Stimulated activated CD4-positive, alpha-beta T cell treated with anti-CD3 and anti-CD28 coated beads, Interleukin-4, amount 100 ng/mL, for 4 hours (primary cell): ENCODE results near the gene MOSPD3.

Experiments used
- DNase-seq, 2 experiments: peaks; one replicate each; pipeline ENCODE4 v3.0.0-alpha.2; 2020

MOSPD3 gene

DNA sequence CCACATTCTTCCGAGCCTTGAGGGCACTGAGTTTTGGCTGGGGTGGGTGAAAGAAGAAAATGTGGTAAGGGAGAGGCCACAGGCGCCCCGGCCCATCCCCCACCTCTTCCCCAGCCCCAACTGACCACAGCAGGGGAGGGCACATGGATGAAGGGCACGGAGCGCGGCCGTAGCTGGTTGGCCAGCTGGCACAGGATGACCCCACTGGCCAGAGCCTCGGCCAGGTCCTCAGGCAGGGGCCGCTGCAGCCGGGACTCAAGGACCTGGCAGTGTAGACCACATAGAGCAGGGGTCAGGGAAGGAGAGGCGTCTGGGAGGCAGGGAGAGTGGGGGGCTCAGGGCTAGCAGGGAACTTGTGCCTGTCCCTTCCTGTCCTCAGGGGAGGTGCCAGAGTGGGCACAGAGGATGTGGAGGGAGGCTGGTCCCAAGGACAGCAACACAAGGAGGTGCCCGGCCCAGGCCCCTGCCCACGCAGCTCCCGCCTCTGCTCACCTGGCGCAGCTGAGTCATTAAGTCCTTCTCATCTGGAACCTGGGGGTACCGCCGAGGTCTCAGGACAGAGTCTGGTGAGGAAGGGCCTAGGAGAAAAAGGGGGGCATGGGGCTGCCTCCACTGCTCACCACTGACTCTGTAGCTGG lies 36.5 kb upstream of the MOSPD3 start:
- DNase-seq = no peak

DNA sequence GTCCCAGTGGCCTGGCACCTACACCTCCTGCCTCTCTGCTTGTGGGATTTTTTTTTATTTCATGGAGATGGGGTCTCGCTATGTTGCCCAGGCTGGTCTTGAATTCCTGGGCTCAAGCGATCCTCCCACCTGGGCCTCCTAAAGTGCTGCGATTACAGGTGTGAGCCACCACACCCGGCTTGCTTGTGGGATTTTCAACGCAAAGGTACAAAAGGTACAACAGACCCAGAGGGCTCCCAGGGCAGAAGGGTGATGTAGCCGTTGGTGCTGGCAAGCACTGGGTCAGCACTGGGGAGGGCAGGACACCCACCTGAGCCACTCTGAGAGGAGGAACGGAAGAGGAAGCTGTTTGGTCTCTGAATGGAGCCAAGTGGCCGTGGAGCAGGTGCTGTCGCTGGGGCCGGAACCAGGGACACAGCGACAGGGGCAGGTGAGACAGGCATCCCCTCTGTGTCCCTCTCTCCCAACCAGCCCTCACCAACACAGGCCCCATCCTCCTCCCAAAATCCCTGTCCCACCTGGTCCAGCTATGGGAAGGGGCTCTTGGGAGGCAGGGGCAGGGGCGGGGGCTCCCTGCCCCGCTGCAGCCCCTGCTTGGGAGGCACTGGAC lies 35.9 kb upstream of the MOSPD3 start:
- no peak for DNase-seq

DNA sequence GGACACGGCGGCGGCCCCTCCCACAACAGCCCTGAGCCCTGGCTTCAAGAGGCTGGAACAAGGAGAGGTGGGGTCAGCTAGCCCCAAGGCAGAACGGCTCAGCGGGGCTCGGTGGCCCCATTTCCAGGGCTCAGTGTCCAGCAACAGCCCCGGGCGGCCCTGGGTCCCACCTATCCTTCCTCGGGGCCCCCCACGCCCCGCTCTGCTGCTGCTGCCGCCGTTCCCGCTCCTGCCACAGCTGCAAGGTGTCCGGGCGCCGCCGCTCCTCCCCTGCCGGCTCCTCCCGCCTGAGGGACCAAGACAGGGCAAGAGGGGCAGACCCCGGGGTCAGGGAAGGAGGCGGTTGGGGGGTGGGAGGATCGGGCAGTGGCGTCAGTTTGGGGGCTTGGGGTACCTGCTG lies 35.2 kb upstream of the MOSPD3 start:
- no peak for DNase-seq

DNA sequence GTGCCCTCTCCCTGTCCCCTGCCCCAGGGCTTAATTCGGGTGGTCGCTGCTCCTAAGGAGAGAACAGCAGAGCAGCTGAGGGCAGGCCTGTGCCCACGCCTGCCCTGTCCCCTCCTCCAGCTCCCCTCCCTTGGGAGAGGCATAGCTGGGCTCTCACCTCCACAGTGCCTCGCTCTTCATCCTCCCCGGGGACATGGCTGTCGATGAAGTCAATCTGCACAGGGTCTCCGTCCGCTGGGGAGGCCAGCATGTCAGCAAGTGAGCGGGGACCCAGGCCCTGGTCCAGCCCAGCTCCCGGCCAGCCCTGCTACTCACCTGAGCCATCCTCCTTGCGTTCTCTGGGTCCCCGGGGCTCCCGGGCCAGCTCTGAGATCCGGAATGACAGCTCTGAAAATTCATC lies 34.8 kb upstream of the MOSPD3 start:
- DNase-seq = no peak

DNA sequence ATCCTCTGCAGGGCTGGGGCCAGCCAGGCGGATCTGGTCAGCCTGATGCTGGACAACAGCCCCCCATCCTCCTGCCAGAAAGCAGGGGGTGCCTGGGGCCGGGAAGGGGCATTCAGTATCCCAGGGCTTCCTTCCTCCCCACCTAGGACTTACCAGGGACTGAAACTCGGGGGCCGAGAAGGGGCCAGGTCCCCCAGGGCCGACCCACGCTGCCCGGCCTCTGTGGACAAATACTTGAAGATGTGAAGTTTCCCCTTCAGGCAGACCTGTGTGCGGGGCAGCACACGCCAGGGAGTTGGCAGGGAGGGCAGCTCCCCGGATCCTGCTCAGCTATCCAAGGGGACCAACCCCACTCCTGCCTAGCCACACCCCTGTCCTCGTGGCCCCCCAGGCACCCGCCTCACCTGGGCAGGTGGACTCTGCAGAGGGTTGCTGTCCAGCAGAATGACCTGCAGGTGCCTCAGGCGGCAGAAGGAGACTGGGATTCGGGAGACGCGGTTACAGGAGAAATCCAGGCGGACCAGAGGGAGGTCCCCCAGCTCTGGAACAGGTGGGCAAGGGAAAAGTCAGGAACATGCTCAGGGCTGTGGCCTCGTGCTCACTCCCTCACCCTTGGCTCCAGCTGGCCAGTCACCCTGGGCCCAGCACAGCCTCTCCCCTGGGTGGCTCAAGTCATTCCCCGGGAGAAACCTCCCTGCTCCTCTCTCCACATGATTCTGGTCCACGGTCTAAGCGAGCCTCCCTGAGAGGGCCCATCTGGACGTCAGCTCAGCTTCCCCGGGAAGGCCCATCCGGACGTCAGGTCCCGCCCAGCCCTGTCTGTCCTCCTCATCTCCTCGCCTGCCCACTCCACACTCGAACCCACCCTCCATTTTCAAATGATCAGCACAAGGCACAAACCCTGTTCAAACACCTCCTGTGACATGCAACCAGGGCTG lies 33.8 kb upstream of the MOSPD3 start:
- DNase-seq = no peak

DNA sequence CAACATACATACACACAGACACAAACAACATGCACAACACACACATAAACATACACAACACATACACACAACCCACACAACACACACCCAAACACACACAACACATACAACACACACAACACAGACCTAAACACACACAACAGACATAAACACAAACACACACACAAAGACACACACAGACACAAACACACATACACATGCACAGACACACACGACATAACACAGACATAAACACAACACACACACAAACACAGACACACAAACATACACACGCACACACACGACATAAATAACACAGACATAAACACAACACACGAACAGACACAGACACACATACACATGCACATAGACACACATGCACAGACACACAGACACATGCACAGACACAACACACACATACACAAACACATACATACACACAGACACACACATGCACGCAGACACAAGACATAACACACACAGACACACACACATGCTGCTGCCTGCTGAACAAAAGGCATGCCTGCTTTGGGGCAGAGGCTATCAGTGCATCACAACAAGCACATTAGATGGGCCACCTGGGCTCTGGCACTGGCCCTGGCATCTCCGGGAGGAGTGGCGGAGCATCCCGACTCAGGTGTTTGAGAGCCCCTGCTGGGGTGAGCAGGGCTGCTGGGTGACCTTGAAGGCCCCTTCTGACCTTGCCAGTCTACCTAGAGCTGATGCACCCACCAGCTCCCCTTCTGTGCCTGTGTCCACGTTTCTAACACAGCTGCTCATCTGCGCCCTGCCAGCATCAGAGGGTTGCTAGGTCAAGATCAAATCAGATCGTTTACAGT lies 31.7 kb upstream of the MOSPD3 start:
- DNase-seq = no peak

DNA sequence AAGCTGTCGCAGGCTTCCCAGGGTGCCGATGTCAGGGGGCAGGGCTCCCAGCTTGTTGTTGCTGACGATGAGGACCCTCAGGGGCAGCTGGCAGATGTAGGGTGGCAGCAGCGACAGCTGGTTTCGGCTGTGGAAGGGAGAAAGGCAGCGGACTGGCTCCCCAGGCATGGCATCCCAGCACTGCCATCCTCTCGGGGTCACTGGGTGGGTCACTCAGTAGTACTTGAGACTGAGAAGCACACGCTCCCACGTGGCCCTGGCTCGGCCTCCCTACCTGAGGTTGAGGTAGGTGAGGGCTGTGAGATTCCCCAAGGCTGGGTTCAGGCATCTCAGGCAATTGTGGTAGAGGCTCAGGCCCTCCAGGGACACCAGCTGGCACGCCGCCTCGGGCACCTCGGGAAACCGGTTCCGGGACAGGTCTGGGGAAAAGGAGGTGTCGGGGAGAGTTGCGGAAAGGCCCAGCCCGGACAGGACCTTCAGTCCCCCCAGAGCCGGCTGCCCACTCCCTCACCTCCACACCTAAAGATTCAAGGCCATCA lies 30.2 kb upstream of the MOSPD3 start:
- DNase-seq = no peak

DNA sequence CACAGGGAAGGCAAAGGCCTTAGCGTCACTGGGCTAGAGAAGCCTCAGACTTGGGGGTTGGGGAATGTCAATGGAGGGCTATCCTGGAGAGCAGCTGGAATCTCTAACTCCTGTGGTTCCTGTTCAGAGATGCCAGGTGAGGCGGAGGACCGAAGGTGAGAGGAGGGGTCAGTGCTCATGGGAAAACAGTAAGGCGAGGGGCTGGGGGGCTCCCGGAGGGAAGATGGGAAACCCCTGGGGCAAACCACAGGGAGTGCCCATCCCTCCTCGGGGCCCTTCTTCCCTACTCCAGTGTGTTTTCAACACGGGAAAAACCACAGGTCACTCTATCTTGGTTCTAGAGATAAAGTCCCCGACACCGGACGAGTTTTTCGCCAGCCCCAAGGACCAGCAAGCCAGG lies 29.7 kb upstream of the MOSPD3 start:
- DNase-seq = no peak

DNA sequence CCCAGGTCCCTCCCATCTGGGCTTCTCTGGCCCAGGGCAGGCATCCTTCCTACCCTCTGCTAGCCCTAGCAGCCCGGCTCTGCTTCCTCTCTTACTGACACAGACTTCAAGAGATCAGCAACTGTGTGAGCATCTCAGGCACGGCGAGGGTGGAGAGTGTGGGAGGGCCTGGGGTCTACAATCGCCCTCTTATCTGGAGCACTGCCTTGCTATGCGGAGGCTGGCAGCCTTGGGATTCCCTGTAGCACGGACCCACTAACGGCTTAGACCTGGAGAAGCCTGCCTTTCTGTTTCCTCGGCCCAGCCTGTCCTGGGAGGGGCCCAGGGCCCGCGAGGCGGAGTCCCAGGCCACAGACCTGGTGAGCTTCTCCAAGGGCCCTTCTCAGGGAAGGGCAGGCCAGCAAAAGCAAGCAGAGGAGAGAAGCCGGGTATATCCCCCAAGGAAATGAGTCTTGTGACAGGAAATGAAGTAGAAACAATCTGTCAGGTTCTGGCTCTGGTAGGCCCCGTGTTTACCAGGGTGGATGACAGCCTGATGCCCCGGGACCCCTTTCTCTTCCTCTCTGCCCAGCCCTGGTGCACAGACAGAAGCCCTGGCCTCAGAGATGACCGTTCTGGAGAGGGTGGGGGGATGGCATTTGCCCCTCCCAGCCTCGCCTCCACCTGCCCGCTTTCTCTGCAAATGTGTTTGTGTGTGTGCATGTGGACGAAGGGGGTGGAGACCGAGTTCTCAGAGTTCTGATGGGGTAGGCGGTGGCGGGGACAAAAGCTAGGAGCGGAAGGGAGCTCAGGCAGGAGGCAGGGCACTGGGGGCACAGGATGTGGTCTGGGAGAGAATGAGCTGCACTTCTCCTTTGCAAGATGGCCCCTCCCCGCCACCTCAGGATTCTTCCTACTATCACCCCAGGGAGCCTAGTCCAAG lies 28.9 kb upstream of the MOSPD3 start:
- peak; percentile 46 to 54 for DNase-seq

DNA sequence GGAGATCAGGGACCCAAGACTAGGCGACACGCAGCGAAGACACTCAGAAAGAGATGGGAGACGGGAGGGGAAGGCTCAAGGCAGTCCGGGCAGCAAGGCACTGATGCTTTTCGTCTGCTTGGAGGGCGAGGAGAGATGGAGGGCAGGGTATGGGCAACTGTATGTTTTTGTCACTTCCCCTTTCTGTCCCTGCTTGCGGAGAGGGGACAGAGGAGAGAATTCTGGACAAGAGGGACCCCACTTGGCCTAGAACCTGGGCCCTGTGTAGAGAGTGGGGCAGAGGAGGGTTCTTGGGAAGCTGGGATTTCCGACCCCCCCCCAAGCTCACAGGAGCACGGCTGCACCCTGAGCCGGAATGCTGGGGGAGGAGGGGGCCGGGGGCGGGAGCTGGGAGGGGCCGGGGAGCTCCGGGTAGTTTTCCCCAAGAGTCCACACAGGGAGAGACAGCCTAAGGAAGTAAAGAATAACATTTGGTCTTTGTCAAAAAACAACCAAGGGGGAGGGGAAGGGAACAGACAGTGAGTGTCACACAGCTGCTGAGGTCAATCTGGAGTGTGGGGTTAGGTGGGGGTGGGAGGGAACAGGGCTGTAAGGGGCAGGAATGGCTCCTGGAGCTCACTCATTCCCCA lies 28.2 kb upstream of the MOSPD3 start:
- DNase-seq = no peak

DNA sequence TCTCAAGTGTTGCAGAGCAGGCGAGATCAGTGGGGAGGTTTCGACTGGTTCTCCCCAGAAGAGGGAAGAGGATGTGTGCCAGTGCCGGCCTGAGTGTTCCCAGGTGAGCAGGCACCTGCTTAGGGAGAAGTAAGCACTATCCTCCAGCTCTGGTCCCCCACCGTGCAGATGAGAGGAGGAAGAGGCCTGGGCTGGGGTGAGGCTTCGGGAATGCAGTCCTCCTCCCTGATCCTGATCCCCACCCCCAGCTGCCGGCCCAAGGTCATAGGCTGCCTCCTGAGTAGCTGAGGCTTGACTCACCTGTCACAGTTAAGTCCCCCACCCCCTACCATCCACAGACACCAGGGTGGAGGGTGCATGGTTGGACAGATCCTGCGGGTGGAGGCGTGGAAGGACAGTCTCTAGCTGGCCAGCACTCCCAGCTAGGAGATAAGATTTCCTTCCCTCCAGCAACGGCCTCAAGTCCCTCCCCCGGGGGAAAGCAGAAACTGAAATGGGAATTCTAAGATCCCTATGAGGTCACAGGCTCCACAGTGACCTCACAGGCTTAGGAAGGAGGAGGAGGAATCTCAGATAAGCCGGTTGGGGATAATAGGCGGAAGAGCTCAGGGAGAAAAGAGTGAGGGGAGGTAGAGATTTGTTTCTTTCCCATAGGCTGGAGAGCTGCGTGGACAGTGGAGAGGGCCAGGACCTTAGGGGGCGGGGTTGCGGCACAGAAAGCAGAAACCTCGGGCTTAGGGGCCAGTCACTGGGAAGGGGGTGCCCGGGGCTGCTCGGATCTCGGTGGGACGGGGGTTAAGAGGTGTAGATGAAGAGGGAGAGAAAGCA lies 27.4 kb upstream of the MOSPD3 start:
- no peak for DNase-seq

DNA sequence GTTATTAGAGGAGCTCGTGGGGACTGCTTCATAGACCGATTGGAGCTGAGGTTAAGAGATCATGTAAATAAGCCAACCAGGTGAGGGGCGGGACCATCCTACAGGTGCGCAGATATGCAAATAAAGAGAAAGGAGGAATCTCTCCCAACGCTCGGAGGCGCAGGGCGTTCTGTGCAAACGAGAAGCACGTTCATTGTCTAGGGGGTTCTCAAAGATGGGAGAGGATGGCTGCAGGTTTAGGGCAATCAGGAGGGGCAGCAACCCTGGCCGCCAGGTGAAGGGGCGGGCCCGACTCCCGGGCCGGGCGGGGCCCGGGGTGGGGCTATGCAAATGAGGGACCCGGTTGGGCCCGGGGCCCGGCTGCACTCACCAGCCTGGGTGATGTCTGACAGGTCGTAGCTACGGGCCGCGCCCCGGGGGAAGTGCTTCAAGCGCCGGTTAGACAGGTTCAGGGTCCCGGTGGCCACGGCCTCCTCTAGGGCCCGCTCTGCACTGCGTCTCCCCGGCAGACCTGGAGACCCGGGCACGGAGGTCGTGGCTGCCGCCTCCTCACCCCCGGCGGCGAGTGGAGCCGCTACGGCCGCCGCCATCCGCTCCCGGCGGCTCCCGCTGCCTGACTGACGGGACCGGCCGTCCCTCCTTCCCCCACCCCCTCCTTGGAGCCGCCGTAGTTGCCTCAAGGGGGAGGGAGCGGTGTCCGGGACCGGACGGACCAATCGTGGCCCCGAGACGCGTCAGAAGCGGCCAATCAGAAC lies 26.7 kb upstream of the MOSPD3 start, which contains the start of gene LRCH4:
Gene LRCH4, minus strand, starts transcription at position 619 of the 755 bp plus-strand sequence. Its CDS starts 29 bp downstream, at position 590.
- peak; percentile 45 to 56 for DNase-seq

DNA sequence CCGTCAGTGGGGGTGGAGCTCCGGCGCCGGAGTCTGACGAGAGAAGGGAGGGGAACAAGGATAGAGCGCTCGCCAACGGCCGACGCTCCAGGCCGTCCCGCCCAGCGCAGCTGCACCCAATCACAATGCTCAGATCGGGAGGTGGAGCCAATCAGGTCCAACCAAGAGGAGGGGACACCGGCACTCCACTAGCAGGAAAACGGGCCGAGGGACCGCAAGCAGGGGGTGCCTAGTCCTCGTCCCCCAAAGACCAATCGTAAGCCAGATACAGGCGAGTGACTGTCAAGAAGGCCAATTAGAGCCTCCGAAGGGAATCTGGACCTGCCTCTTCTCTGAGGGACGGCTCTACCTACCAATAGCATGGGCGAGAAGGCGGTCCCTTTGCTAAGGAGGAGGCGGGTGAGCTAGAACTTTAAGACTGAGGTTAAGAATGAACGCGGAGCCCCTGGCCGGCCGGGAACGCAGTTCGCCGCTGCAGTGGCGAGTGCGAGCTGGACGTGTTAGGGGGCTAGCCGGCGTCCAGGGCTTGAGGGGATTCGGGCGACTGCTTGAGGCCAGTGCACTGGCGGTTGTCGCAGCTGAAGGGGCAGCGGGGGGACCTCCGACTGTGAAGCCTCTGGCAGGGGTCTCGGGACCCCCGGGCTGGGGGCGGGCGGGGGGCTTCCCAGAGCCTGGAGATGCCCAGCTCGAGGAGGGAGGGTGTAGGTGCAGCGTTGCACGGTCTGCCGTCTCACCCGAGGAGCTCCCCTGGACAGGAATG lies 25.9 kb upstream of the MOSPD3 start, which contains the start of gene FBXO24:
Gene FBXO24, plus strand, starts transcription at position 63 of the 760 bp plus-strand sequence. Its CDS starts 298 bp downstream, at position 361.
- DNase-seq = peak; percentile 96 to 100

DNA sequence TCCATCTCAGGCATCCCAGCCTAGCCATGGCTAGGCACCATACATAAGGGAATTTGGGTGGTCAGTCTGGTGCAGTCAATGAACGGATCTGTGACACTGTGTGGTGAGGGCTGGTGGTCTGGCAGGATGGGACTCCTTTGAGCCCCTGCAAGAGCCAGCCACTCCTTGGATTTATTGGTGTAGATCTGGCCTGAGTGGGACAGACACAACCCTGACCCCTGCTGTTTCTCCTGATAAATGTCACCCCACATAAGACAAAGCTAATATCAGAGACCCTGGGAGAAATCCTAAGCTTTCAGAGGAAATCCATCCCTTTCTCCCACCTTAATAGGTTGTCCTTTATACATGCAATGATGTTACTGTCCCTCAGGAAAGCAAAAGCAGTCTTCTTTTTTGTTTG lies 23.9 kb upstream of the MOSPD3 start:
- no peak for DNase-seq

DNA sequence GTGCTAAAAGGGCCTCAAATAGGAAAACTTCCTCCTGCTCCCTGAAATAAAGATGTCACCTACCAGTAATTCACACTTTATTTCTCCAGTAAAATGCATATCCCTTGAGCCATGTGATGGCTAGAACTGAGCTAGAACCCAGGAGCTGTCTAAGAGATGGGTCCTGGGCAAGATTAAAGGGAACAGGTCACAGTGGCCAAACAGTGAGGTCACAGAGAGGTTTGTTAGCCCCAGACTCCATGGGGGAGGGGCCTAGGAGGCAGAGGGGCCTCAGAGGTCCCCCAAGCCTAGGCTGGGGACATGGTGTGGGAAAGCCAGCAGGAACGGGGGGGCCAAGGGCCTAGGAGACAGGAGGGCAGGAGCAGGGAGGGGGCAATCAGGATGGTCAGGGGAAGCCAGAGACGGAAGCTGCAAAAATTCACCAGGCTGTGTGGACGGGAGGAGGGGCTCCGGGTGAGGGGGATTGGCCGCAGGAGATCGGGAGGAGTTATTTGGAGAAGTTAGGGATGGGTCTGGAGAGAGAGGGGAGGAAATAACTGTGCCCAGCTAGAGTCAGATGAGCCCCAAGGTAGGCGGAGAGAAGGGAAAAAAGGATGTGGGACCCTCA lies 22.9 kb upstream of the MOSPD3 start:
- DNase-seq = no peak

DNA sequence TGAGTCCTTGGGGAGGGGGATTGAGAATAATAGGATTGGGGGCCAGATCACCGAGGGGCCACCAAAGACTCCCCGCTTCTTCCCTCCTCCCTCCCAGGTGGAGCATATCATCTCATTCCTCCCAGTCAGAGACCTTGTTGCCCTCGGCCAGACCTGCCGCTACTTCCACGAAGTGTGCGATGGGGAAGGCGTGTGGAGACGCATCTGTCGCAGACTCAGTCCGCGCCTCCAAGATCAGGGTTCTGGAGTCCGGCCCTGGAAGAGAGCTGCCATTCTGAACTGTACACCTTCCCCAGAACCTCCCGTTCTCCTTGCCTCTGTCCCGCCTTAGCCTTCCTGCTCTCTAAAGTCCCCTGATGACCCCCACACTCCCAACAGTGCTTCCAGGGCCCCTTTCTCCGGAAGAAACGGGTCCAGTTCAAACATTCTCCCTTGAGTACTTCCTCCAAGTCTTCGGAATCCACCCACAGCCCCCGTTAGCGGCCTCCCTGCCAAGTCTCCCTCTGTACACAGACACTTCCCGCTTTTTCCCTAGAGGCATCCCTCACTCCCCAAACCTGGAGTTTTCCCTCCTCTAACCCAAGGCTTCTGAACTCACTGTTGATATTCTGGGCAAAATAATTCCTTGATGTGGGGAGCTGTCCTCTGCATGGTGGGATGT lies 22.1 kb upstream of the MOSPD3 start:
- no peak for DNase-seq

DNA sequence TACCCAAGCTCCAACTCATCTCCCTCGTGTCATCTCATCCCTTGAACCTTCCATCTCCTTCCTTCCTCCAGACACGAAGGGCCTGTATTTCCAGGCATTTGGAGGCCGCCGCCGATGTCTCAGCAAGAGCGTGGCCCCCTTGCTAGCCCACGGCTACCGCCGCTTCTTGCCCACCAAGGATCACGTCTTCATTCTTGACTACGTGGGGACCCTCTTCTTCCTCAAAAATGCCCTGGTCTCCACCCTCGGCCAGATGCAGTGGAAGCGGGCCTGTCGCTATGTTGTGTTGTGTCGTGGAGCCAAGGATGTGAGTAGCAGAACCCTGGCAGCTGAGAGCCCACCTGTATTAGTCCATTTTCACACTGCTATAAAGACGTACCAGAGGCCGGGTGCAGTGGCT lies 20.7 kb upstream of the MOSPD3 start:
- DNase-seq = no peak
